ENCODE measurements around the gene LARGE1.
A peak's percentile ranks its signal among the peaks of the same experiment; 100 is the strongest.

The LARGE1 gene

GRCh38 chr22:33707581-33707980 is 212.7 kb downstream of the LARGE1 start:
- no peak for DNase-seq

GRCh38 chr22:33706100-33706499 is 214.2 kb downstream of the LARGE1 start:
- no peak for DNase-seq

GRCh38 chr22:33699176-33699575 is 221.1 kb downstream of the LARGE1 start:
- peak; percentile 64 for DNase-seq

GRCh38 chr22:33697640-33698039 is 222.6 kb downstream of the LARGE1 start:
- DNase-seq: peak; percentile 59

GRCh38 chr22:33691057-33691630 is 229.1 kb downstream of the LARGE1 start:
- DNase-seq: no peak

GRCh38 chr22:33688903-33689302 is 231.4 kb downstream of the LARGE1 start:
- DNase-seq: no peak

GRCh38 chr22:33687464-33687863 is 232.8 kb downstream of the LARGE1 start:
- DNase-seq: no peak

GRCh38 chr22:33684087-33684486 is 236.2 kb downstream of the LARGE1 start:
- DNase-seq: no peak

- no peak for DNase-seq
Measured at GRCh38 chr22:33682927-33683326, 237.3 kb downstream of the LARGE1 start.

- no peak for DNase-seq
Measured at GRCh38 chr22:33680632-33681031, 239.6 kb downstream of the LARGE1 start.

- no peak for DNase-seq
Measured at GRCh38 chr22:33678523-33678922, 241.8 kb downstream of the LARGE1 start.

GRCh38 chr22:33677536-33677935 is 242.7 kb downstream of the LARGE1 start:
- DNase-seq: no peak

GRCh38 chr22:33674357-33674756 is 245.9 kb downstream of the LARGE1 start:
- no peak for DNase-seq

- DNase-seq: no peak
Measured at GRCh38 chr22:33669746-33670145, 250.5 kb downstream of the LARGE1 start.

- DNase-seq: no peak
Measured at GRCh38 chr22:33666961-33667619, 253.2 kb downstream of the LARGE1 start.

GRCh38 chr22:33666279-33666960 is 253.9 kb downstream of the LARGE1 start:
- DNase-seq: no peak

- DNase-seq: peak; percentile 51
Measured at GRCh38 chr22:33659448-33659847, 260.8 kb downstream of the LARGE1 start.

- peak; percentile 49 for DNase-seq
Measured at GRCh38 chr22:33658775-33659174, 261.5 kb downstream of the LARGE1 start.

- DNase-seq: no peak
Measured at GRCh38 chr22:33657670-33658069, 262.6 kb downstream of the LARGE1 start.

- no peak for DNase-seq
Measured at GRCh38 chr22:33656808-33657628, 263.3 kb downstream of the LARGE1 start.

GRCh38 chr22:33654173-33654895 is 265.9 kb downstream of the LARGE1 start:
- no peak for DNase-seq

GRCh38 chr22:33653532-33654063 is 266.7 kb downstream of the LARGE1 start:
- no peak for DNase-seq

Measured in fibroblast of upper back skin (primary cell).